ENCODE measurements around the gene NCF4. TPM values are rescaled to one million over a fixed set of nuclear protein-coding genes. Genes with fewer than 3 reads are reported as not detected.

Gene NCF4
- total and polyA plus RNA-seq, 8 donors: 3.2 to 68.1 (median 3.7) TPM

DNA sequence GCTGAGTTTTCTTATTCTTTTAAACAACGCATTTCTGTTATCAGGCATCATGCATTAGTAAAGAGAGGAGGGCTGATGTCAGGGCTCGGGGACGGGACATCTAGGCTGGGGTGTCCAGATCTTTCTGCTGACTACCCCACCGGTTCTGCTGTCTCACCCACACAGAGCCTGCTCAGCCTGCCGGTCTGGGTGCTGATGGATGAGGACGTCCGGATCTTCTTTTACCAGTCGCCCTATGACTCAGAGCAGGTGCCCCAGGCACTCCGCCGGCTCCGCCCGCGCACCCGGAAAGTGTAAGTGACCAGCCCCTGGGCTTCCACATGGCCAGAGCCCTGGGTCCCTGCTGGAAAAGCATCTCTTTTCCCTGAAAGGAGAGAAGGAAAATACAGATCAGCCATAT is 9.4 kb downstream of the NCF4 start:
- peaks cover 0 to 69% of the 10 kb centered on the region in 2 donors for H3K36me3 ChIP-seq
- intact Hi-C loops (cut with DNase I): no loop called here
- TF ChIP-seq, protein P1, sequence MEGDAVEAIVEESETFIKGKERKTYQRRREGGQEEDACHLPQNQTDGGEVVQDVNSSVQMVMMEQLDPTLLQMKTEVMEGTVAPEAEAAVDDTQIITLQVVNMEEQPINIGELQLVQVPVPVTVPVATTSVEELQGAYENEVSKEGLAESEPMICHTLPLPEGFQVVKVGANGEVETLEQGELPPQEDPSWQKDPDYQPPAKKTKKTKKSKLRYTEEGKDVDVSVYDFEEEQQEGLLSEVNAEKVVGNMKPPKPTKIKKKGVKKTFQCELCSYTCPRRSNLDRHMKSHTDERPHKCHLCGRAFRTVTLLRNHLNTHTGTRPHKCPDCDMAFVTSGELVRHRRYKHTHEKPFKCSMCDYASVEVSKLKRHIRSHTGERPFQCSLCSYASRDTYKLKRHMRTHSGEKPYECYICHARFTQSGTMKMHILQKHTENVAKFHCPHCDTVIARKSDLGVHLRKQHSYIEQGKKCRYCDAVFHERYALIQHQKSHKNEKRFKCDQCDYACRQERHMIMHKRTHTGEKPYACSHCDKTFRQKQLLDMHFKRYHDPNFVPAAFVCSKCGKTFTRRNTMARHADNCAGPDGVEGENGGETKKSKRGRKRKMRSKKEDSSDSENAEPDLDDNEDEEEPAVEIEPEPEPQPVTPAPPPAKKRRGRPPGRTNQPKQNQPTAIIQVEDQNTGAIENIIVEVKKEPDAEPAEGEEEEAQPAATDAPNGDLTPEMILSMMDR (IDR thresholded peaks at IDR 0.05): no peak
- H3K4me1 ChIP-seq: peaks cover 9 to 35% of the 10 kb centered on the region in 2 donors
- DNase-seq (no peak), ATAC-seq (no peak)
- H3K27ac ChIP-seq: peak overlapping the region in 1 of 2 donors; percentile 30
- no peak overlapping the region for H3K4me3 ChIP-seq
- no peaks in the 10 kb centered on the region for H3K9me3 ChIP-seq
- no peaks in the 10 kb centered on the region for H3K27me3 ChIP-seq

DNA sequence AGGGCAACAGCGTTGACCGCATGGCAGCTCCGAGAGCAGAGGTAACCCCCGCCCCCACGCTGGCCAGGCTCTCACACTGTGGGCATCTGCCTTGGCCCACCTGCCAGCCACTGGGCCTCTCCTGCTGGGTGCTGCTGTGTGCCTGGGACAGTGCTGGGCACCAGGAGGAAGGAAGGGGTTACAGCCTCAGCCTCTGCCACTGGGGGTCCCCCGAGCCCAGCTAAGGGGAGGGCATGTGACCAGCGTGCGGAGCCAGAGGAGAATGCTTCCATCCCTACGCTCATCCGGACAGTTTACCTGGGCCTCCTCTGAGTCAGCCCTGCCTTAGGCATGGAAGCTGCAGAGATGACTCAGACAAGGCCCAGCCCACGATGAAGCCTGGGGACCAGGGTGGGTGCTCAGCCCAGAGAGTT is 10.9 kb downstream of the NCF4 start:
- peaks cover 0 to 67% of the 10 kb centered on the region in 2 donors for H3K36me3 ChIP-seq
- peak overlapping the region in 1 of 2 donors; percentile 68 for H3K27ac ChIP-seq
- TF ChIP-seq, protein P1 (IDR thresholded peaks at IDR 0.05): no peak
- DNase-seq (no peak), ATAC-seq (no peak)
- no peaks in the 10 kb centered on the region for H3K9me3 ChIP-seq
- H3K4me3 ChIP-seq: no peak overlapping the region
- H3K27me3 ChIP-seq: no peaks in the 10 kb centered on the region
- peaks cover 9 to 38% of the 10 kb centered on the region in 2 donors for H3K4me1 ChIP-seq
- intact Hi-C loops (cut with DNase I): no loop called here

DNA sequence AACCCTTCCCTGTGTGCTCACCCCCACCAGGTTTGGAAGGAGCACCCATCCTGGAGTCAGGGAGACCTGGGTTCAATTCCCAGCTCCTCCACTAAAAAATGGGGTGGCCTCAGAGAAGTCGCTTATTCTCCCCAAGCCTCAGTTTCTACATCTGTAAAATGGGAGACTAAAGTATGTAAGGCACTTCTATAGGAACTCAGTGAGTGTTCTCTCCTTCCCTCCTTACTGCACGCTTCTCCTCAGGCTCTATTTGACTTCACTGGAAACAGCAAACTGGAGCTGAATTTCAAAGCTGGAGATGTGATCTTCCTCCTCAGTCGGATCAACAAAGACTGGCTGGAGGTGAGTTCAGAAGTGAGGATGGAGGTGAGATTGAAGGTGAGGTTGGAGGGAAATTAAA is 11.3 kb downstream of the NCF4 start:
- H3K27me3 ChIP-seq: no peaks in the 10 kb centered on the region
- H3K4me1 ChIP-seq: peaks cover 9 to 41% of the 10 kb centered on the region in 2 donors
- H3K4me3 ChIP-seq: no peak overlapping the region
- DNase-seq (no peak), ATAC-seq (no peak)
- intact Hi-C loops (cut with DNase I): no loop called here
- H3K36me3 ChIP-seq: peaks cover 0 to 69% of the 10 kb centered on the region in 2 donors
- peak overlapping the region in 1 of 2 donors; percentile 68 for H3K27ac ChIP-seq
- TF ChIP-seq, protein P1 (IDR thresholded peaks at IDR 0.05): no peak
- no peaks in the 10 kb centered on the region for H3K9me3 ChIP-seq

DNA sequence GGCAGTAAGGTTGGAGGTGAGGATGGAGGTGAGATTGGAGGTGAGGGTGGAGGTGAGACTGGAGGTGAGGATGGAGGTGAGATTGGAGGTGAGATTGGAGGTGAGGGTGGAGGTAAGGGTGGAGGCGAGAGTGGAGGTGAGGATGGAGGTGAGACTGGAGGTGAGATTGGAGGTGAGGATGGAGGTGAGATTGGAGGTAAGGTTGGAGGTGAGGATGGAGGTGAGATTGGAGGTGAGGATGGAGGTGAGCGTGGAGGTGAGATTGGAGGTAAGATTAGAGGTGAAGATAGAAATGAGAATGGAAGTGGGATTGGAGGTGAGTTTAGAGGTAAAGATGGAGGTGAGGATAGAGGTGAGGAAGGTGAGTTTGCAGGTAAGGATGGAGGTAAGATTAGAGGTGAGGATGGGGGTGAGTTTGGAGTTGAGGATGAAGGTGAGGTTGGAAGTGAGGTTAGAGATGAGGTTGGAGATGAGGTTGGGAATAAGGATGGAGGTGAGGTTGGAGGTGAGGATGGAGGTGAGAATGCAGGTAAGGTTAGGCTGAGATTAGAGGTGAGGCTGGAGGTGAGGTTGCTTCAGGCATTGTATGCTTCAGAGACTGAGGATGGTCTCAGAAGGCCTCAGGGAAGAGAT is 12.2 kb downstream of the NCF4 start:
- H3K27ac ChIP-seq: peak overlapping the region; percentile 73 to 93
- no peak for ATAC-seq

DNA sequence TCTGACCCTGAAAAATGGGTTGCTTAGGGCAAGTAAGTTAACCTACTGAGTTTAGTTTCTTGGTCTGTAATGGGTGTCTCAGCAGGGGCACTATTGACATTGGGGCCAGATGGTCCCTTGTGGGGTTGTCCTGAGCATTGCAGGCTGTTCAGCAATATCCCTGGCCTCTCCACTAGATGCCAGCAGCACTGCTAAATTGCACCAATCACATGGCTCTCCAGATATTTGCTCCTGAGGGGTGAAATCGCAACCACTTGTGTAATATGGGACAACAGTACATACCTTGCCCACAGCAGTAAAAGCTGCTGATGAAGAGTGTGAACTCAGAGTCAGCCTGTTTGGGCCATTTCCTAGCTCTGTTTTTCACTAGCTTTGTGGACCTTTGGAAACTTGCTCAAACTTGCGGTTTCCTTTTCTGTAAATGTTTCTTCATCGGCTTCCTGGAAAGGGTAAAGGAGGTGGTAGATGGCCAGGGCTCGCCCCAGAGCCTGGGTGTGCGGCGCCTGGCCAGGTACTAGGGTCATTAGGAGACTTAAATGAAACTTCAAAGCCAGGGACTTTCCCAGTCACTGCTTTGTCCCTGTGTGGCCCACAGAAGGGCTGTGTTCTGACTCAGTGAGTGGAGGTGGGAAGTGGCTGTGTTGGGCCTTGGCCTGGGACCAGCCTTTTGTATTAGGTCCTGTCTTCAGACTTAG is 13.0 kb downstream of the NCF4 start:
- Histone ChIP-seq H3K27ac (peak overlapping the region; percentile 73 to 93), H3K36me3 (peaks cover 0 to 67% of the 10 kb centered on the region in 2 donors), H3K4me1 (peaks cover 9 to 41% of the 10 kb centered on the region in 2 donors), H3K4me3 (no peak overlapping the region), H3K9me3 (no peaks in the 10 kb centered on the region), H3K27me3 (no peaks in the 10 kb centered on the region)
- intact Hi-C loops (cut with DNase I): no loop called here
- ATAC-seq: peak; percentile 92
- peak in 3 of 4 donors; percentile 52 to 90 (median 72) for DNase-seq
- TF ChIP-seq, protein P1 (IDR thresholded peaks at IDR 0.05): peak; percentile 42 to 63

More for the DNA sequence above, 12.2 kb downstream of the NCF4 start:
- Histone ChIP-seq H3K9me3 (no peaks in the 10 kb centered on the region), H3K4me1 (peaks cover 9 to 41% of the 10 kb centered on the region in 2 donors), H3K36me3 (peaks cover 0 to 65% of the 10 kb centered on the region in 2 donors), H3K27me3 (no peaks in the 10 kb centered on the region), H3K4me3 (no peak overlapping the region)
- TF ChIP-seq, protein P1 (IDR thresholded peaks at IDR 0.05): no peak
- intact Hi-C loops (cut with DNase I): no loop called here
- DNase-seq: no peak
